ENCODE data around the gene EML5.

DNA sequence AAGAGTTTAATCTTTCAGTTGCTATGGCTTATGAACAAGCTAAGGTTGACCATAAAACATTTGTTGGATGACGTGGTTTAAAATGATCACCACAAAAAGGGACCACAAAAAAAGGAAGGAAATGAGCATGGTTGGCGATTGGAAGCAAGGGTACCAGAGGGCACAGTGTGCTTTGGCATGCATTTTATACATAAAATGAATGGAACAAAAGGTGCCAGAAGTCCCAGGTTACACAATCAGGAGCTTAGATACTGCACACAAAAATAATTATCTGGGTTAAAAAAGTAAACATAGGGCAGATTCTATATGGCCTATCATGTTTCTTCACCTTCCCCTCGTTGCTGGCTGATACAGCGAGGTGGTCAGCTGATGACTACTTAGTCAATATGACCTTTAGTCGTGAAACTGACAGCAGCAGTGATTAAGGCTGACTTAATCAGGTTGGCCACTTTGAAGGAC, 179.2 kb downstream of the EML5 start:
- no peak for TF ChIP-seq ZNF274 (IDR thresholded peaks at IDR 0.05; ENCODE audit: low read depth, low read length)
- TF ChIP-seq YY1 (IDR thresholded peaks at IDR 0.05; ENCODE audit: insufficient read depth, insufficient read length): no peak
- TF ChIP-seq SUZ12 (IDR thresholded peaks at IDR 0.05; ENCODE audit: extremely low read depth, insufficient read depth, insufficient read length): no peak
